ENCODE measurements around the gene RITA1. TPM values are rescaled to one million over a fixed set of nuclear protein-coding genes. Genes with fewer than 3 reads are reported as not detected.
A peak's percentile ranks its signal among the peaks of the same experiment; 100 is the strongest.

Gene RITA1
- total RNA-seq, 1 donor from 2014 or later, result 8.4 TPM

DNA sequence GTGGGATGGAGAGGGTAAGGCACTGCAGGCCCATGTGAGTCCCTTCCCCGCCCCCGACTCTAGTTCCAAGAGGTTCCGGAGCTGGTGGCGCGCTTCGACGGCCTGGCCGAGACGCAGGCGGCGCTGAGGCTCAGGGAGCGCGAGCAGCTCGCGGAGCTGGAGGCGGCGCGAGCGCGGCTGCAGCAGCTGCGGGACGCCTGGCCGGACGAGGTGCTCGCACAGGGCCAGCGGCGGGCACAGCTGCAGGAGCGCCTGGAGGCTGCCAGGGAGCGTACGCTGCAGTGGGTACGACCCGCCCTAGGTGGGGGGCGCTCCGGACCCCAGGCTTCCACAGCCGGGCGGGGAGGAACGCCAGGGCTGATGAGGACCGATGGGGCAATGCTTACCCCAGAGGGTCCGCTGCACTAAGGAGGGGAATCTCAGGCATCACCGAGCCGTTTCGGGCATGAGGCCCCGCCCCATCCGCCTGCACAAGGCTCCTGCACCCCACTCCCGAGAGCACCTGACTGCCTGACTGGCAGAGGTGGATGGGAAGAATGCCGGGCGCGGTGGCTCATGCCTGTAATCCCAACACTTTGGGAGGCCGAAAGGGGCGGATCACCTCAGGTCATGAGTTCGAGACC lies 31.1 kb upstream of the RITA1 start:
- no peak for DNase-seq

DNA sequence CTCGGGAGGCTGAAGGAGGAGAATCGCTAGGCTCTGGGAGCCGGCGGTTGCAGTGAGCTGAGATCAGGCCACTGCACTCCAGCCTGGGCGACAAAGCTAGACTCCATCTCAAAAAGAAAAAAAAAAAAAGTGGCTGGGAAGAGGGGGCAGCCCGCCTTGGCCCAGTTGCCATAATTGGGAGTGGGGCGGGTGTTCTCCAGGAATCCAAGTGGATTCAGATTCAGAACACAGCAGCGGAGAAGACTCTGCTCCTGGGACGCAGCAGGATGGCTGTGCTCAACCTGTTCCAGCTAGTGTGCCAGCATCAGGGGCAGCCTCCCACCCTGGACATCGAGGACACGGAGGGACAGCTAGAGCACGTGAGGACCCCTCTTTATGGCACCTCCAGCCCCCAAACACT lies 30.5 kb upstream of the RITA1 start:
- DNase-seq, result no peak

DNA sequence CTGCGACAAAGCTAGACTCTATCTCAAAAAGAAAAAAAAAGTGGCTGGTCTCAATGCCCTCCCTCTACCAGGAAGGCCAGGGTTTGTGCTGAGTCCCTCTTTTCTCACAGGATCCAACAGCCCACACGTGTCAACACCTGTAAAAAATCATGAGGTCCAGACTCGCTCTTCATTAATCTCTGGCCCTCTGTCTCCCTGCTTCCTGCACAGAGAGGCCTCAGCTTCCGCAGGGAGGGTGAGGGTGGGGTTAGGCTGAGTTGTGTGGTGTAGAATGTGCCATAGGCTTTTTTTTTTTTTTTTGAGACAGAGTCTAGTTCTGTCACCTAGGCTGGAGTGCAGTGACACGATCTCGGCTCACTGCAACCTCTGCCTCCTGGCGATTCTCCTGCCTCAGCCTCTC lies 29.9 kb upstream of the RITA1 start:
- no peak for DNase-seq

DNA sequence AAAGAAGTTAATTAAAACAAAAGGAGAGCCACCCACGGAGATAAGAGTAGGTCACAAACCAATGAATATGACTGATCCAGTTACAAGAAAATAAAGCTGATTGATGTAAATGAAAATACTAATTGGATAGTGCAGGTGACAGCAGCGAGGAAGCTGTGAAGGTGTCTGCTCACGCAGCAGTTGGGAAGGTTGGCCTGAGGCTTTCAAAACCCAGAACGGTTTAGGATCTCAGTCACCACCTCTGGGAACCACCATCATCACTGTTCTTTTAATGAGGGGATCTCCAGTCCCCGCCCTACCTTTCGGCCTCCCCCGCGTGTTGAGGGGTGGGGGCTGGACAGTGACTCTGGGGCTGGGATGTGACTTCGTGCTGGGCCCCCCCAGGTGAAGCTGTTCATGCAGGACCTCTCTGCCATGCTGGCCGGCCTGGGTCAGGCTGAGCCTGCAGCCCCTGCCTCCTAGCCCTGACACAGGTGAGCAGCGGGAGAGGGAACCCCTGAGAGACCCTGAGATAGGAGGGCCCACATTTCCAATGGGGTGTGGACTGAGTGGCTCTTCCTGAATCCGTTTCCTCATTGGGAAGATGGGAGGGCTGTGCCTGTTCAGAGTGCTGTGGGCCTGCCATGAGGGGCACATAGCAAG lies 28.2 kb upstream of the RITA1 start:
- no peak for DNase-seq

DNA sequence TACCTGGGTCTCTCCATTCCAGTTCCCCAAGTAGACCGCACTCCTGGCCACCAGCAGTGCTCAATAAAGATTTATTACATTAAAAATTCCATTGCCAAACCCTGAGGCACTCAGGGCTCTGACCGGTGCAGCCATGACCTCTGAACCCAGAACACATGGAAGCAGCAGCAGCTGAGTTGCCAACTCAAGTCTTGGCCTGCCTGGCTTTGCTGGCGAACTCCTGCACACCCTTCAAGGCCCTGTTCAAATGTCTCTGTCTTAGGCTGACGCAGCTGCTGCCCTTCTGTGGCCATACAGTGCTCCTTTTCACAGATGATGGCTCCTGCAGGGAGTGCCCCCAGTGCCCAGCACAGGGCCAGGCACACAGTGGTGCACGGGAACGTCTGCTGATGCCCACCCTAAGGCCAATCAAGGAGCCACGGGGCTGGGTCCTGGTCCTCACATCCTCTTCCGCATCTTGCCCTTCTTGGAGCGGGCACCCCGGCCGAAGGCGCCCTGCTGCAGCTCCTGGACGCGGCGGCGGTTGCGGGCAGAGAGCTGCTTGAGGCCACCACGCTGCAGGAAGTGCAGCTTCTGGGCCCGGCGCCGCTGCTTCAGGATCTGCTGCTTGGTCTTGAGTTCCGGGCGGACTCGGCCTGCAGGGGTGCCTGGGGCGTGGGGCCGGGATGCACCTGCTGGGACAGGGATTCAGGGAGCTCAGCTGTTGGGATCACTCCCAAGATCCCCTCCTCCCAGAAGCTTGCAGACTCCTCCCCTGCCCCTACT lies 26.9 kb upstream of the RITA1 start:
- DNase-seq, result no peak

DNA sequence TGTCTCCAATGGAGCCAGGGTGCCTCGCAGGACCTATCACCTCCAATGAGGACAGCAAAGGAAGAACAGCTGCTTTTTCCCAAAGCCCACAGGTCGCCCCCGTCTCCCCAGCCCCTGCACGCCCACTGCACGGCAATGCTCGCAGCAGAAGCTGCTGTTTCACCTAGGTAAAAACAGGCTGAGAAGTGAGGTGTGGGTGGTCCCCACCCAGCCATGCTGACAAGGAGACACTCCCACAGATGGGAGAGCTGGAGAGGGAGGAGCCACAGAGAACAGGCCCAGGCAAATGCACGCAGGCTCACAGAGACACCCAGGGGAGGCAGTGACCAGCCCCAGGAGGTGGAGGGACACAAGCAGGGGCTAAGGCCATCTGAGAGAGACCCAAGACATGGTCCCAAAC lies 25.6 kb upstream of the RITA1 start:
- DNase-seq, result peak; percentile 10

DNA sequence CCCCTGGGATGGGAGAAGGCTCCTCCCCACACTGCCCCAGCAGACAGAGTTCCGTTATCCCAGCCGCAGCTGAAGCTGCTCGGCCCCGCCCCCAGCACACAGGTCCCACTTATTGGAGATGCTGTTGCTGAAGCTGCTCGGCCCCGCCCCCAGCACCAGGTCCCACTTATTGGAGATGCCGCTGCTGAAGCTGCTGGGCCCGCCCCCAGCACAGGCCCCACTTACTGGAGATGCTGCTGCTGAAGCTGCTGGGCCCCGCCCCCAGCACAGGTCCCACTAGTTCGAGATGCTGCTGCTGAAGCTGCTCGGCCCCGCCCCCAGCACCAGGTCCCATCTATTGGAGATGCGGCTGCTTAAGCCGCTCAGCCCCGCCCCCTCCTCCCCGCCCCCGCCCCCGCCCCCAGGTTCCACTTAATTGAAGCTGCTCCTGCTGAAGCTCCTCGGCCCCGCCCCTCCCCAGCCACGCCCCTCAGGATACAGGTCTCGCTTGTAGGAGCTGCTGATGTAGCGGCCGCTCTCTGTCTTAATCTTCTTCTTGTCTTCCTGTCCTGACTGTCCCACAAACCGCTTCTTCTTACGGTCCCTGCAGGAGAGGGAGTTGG lies 24.0 kb upstream of the RITA1 start:
- peak; percentile 75 for DNase-seq

DNA sequence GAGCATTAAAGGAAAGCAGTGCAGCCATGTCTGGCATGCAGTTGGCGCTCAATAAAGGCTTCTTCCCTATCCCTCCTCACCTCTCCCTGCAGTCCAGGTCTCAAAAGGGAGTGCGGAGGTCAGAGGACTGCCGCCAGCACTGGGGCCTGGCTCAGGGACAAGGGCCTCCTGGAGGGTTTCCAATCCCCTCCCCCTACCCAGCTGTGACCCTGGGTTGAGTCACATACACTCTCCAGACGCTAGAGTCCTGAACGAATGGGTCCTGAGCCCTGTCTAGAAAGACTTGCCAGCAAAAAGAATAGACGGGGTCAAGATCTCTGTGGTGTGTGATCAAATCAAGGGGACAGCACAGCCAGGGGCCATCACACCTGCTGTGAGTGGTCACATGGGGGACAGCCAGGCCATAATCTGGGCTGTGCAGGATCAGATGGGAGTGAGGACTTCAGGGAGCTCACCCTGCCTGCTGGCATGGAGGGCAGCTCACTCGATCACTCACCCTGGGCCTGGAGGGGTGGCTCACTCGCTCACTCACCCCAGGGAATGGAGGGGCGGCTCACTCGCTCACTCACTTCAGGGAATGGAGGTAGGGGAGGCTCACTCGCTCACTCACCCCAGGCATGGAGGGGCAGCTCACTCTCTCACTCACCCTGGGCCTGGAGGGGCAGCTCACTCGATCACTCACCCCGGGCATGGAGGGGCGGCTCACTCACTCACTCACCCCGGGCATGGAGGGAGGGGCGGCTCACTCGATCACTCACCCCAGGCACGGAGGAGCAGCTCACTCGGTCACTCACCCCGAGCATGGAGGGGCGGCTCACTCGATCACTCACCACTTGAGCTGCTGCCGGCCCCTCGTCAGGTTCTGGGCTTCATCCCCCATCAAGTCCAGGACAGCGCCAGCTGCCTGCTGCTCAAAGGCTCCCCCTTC lies 23.2 kb upstream of the RITA1 start:
- no peak for DNase-seq

DNA sequence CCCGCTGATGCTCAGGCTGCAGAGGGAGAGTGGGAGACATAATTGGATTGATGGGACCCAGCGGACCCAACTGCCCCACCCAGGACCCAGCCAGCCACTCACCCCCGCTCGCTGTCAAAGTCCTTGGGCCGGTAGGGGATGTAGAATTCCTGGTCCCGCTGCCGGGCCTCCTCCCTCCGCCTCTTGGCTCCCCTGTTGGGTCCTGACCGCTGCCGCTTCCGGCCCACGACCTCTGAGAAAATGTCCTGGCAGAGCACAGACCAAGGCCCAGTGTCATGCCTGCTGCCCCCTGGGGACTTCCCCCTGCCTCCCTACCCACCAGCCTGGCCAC lies 22.5 kb upstream of the RITA1 start:
- DNase-seq, result no peak

DNA sequence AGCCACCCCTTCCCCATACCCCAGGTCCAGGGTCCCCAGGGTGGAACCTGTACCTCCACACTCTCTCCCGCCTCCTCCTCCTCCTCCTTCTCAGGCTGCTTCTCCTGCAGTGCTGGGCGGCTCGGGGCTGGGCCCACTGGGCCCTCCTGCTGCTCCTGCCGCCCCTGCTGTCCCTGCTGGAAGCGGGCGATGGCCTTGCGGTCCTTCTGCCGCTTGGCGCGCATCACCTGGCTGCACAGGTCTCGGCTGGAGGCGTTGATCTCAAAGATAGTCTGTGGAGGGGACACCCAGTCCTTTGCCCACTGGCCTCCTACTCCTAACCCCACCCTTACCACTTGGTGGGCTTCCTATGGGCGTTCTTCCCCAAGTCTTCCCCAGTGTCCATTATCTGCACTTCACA lies 21.5 kb upstream of the RITA1 start:
- no peak for DNase-seq

DNA sequence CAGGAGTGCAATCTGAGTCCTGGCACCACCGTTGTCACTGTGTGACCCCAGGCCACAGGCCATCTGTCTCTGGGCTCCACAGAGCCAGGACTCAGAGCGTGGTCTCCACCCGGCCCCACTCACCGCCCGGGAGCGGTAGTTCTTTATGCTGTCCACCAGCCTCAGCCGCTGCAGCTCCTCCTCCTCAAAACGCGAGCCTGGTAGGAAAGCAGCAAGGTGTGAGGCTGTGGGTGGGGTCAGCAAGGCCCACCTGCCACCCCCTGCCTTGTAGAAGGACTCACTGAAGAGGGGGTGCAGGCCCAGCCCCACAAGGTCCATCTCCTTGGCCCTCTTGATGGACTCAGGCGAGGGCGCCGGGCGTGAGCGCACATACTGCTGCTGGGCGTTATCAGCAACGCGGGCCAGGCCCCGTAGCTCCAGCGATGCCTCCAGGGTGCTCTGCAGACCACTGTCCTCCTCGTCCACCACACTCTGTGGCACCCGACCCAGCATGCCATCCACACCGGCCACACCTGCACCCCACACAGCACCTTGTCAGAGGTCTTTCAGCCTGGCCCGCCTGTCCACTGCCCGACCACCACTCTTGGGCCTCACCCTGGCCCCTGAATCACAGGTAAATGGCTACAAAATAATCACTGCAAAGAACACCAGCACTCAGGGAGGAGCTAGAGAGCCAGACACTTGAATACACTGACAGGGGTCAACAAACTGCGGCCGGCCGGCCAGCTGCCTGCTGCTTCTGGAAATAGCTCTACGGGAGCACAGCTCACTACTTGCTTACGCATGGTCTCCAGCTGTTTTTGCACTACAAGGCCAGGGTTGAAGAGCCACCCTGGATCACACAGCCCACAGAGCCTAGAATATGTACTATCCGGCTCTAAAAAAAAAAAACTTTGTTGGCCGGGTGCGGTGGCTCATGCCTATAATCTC lies 19.7 kb upstream of the RITA1 start:
- DNase-seq, result no peak

DNA sequence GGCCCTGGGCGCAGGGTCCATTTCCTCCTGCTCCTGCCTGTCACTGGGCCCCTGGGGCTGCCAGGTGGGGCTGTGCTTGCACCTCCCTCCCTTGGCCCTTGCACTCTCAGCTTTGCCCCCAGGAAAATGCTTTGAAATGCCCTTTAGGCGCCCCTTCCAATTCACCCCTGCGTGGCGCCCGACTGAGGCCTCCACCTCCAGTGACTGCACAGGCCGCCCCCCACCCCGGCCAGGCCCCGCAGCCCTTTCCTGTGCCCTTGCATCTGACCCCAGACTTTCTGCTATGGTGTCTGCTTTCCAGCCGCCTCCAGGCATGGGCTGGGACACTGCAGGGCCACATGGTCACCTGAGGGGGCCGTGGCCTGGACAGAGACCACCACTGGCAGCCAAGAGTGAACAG lies 17.7 kb upstream of the RITA1 start:
- DNase-seq, result no peak

DNA sequence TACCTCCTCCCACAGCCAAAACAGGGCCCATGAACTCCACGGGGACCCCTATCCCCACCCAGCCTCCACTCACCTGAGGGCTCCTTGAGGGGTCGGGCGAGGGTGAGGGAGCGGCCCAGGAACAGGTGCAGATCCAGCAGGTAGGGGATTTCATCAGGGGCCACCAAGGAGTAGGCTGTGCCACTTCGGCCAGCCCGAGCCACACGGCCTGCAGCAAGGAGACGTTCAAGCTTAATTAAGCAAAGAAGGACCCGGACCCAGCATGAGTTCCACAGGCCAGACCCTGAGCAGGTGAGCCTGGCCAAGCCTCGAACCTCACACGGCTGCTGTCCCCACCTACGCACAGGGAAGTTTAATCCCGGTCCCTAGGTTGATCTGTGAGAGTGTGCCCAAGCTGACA lies 15.8 kb upstream of the RITA1 start:
- no peak for DNase-seq

DNA sequence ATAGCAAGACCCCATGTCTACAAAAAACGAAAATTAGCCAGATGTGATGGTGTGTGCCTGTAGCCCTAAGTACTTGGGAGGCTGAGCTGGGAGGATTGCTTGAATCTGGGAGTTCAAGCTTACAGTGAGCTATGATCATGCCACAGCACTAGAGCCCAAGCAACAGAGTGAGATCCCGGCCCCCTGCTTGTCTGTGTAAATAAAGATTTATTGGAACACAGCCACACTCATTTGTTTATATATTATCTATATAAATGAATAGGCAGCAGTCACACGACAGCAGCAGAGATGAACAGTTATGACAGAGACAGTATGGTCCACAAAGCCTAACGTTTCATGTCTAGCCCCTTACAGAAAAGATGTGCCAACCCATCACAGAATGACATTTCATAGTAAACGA lies 15.1 kb upstream of the RITA1 start:
- DNase-seq, result no peak

DNA sequence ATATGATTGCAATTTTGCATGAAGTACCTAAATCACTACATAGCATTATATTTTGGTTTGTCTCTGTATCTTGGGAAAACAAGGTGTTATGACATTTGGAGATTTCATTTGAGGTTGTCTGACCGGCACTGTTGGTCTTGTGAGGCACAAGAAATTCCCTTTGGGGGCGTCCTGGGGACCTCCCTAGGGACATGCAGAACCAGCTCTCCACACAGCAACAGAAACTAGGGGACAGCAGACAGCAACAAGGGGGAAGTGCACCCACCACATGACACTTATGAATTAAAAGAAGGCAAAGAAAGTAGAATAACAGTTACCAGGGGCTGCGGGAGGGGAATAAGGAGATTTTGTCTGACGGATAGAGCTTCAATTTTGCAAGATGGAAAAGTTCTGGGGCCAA lies 14.6 kb upstream of the RITA1 start:
- no peak for DNase-seq

DNA sequence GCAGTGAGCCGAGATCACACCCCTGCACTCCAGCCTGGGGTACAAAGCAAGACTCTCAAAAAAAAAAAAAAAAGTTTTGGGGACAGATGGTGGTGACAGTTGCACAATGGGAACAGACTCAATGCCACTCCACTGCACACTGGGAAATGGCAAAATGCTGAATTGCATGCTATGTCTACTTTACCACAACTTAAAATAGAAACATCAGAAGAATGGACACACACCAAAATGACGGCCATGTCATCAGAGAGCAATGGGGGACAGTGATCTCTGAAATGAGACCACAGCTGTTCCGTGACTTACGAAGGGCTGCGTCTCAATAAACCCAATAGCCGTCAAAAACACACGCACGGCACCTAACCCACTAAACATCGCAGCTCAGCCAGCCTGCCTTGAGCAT lies 14.0 kb upstream of the RITA1 start:
- no peak for DNase-seq

DNA sequence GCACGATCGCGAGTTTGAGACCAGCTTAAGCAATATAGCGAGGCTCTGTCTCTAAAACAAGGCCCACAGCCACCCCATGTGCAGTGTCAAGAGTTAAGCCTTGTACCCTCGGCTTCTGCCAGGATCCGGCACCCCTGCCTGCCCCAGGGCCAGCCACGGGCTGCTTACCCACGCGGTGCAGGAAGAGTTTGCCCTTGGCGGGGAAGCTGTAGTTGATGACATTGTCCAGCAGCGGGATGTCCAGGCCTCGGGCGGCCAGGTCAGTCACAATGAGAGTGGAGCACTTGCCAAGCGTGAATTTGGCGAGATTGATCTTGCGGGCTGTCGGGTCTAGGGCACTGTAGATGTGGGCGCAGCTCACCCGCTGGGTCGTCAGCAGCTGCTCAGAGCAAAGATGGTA lies 13.3 kb upstream of the RITA1 start:
- DNase-seq, result no peak

DNA sequence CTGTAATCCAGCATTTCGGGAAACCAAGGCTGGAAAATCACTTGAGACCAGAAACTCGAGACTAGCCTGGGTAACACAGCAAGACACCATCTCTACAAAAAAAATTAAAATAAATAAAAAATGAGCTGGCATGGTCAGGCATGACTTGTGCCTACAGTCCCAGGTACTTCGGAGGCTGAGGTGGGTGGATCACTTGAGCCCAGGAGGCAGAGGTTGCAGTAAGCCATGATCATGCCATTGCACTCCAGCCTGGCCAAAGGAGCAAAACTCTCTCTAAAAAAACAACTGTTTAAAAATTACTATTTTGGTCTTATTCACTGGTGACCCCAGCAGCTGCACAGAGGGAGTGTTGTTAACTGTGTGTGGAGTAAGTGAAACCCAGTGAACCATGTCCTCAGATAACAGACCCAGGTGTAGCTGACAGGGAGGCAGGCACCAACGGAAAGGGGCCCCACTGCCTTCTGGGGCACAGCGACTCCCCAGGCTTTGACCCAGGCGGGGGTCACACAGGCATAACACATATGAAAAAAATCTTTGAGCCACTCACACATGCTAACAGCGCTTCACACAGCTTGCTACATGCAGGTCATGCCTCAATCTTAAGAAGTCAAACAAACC lies 12.3 kb upstream of the RITA1 start:
- no peak for DNase-seq

DNA sequence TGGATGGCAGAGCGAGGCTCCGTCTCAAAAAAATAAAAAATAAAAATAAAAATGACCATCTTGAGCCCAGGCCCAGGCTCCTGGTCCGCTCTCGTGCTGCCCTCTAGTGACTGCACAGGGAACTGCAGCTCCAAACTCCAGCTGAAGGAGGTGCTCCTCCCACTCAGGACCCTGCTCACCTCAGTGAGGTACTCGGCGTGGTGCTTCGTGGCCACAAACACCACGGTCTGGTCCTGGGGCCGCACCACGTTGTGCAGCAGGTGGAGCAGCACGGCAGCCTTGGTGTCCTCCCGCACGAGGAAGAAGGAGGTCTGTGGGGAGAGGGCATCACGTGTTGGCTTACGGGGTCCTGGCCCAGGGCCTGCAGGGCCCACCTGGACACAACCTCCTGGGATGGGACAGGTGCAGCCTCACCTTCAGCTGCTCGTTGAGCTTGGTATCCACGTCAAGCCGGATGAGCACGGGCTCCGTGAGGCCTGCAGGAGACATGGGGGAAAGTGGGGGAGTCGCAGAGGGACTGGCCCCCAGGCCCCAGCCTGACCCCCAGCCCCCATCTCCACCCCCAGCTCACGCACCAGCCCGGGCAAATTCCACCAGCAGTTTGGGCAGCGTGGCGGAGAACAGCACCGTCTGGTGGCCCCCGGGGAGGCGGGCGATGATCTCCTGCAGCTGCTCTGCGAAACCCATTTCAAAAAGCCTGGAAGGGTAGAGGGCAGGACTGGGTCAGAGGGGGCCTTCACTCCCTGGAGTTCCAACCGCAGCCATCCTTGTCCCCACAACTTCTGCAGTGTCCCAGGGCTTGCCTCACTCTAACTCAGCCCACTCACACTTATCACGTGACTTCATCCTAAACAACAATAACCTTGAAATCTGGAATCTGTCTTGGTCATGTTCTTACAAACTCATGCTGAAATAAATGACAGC lies 10.8 kb upstream of the RITA1 start:
- peak; percentile 42 for DNase-seq

DNA sequence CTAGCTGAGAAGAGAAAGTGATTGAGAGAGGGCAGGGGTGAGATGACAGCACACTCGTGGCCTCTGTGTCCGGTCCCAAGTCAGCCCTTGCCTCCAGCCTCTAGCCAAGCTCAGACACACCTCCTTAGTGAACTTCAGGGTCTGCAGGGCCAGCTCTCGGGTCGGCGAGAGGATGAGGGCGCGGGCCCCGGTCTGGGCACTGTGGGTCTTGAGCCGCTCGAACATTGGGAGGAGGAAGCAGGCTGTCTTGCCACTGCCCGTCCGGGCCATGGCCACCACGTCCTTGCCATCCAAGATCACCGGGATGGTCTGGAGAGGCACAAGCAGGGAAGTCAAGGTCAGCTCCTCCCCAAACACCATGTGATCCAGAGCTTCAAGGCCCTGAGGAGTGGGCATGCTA lies 6.5 kb upstream of the RITA1 start:
- no peak for DNase-seq

Data from occipital lobe (tissue), 2 donors.